NCI-H82 (cell line): Measurements from ENCODE around the gene SULF2.

ENCODE experiments used
- DNase-seq: peaks from one replicate; lab custom pipeline; 2025; lab: John Stamatoyannopoulos, UW

The SULF2 gene

DNA sequence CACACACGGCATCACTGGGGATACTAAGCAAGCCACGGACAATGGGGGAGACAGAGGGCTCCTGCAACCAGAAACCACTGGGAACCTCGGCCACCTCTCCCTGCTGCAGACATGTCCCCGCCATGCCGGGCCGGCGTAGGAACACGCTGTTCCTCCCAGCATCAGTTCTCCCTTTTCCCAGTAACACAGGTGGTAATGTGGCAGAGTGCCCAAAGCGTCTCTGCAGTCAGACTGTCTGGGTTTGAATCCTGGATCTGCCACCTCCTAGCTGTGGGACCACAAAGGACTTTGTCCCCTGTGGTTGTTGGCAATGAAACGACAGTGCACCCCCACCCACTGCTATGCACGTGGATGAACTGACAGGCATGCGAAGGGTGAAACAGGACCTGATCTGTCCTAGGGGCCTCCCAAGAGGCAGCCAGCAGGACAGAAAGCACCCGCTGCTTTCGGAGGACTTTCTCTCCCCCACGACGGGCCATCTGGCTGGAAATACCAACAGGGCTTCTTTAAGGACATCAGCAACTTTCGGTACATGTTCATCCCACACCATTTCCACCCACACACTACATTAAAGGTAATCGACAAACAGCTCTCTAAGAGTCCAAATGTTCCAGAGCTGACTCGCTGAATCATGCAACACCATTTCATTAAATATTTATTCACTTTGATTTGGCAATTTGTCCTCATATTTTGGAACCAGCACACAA is 74.1 kb downstream of the SULF2 start:
- DNase-seq: no peak

DNA sequence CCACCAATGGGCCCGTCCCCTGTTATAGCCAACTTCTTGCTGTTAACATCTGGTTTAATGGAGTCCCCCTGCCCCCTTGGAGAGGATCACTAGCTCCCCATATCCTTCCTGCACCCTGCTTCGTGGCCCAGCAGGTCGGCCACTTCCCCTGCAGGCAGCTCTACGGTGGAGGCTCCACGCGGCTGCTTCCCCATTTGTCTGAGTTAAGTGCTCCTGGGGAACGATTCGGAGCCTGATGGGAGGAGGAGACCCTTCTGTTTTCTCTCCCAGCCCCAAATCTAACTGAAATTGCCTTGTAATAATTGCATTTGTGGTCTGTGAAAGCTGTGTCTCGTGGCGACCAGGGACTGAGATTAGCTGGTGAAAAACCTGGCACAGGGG is 74.6 kb downstream of the SULF2 start:
- DNase-seq: no peak

DNA sequence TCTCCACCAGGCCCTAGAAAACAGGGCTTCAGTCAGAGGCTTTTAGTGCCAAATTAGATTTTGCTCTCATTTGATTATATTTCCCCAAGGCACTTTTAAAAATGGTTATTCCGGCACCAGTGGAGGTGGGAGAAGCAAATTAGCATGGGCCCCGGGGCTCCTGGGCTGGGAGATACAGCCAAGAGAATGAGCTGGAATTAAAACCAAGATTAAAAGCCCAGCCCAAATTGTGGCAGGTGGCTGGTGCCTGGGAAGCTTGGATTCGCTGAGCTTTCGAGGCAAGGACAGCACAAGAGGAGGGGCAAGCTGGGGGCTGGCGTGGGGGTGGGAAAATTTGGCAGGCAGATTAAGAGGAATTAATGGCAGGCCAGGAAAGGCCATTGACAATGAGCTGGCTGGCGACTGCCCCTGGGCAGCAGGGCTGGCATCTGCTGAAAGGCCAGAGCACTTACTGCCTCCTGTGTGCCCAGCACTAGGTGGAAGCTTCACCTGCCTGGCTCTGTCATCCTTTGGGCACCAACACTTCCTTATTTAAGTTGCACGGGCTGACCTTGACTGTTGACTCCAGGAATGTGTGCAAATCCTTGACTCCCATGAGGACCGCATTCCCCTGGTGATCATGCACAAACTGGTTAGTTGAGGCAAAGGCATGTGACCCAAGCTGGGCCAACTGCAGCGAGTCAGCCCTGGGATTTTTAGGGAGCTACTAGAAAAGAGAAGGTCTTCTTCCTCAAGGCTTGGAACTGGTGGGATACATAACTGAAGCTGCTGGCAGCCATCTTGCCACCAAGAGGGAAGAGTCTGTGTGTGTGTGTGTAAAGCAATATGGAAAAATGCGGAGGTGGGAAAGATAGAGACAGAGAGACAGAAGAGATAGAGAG is 76.1 kb downstream of the SULF2 start:
- peak; percentile 96 for DNase-seq

DNA sequence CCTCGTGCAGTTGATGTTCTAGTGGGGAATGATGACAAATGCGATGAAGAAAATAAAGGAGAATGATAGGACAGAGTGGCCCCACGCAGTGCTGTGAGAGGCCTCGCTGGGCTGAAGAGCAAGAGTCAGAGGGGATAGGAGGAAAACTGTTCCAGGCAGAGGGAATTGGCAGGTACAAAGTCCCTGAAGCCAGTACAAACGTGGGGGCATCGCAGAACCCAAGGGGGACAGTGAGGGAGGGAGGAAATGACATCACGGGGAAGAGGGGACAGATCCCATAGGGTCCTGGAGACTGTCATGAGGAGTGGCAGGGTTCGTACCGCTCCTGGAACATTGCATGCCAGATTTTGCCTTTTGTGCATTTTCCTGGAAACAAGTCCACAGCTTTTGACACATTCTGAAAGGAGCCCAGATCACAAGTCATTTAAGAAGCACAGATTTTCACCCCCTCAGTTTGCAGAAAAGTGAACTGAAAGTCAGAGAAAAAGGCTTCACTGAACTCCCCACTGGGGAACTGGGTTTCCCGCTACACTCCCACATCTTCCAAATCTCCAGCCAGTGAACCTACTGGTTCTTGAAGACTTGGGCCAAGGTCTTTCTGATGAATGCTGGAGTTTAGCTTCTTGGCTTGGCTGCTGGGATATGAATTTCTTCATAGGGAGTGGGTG is 77.0 kb downstream of the SULF2 start:
- DNase-seq: peak; percentile 8

DNA sequence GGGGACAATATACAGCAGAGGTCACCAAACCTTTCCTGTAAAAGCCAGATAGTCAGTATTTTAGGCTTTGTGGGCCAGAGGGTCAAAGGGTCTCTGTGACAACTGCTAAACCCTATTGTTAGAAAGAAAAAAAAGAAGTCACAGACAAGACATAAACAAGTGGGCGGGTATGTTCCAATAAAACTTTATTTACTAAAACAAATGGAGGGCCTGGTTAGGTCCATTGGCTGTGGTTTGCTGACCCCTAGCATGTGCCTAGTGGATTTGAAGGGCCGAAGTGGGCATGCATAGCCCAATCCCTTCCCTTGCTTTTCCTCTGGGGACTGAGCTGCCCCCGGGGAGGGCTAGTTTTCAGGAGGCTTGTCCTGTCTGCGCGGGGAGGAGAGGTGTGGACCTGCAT is 78.9 kb downstream of the SULF2 start:
- no peak for DNase-seq

DNA sequence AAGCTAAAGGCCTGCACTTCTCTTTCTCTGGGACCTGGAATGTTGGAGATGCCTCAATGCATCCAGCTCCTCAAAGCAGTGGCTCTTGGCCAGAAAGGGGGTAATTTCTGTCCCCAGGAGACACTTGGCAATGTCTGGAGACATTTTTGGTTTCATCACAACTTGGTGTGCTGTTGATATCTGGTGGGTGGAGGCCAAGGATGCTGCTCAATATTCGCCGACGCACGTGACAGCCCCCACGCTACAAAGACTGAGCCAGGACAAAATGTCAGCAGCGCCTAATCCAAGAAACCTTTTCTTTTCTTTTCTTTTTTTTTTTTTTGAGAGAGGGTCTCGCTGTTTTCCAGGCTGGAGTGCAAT is 79.8 kb downstream of the SULF2 start:
- no peak for DNase-seq

DNA sequence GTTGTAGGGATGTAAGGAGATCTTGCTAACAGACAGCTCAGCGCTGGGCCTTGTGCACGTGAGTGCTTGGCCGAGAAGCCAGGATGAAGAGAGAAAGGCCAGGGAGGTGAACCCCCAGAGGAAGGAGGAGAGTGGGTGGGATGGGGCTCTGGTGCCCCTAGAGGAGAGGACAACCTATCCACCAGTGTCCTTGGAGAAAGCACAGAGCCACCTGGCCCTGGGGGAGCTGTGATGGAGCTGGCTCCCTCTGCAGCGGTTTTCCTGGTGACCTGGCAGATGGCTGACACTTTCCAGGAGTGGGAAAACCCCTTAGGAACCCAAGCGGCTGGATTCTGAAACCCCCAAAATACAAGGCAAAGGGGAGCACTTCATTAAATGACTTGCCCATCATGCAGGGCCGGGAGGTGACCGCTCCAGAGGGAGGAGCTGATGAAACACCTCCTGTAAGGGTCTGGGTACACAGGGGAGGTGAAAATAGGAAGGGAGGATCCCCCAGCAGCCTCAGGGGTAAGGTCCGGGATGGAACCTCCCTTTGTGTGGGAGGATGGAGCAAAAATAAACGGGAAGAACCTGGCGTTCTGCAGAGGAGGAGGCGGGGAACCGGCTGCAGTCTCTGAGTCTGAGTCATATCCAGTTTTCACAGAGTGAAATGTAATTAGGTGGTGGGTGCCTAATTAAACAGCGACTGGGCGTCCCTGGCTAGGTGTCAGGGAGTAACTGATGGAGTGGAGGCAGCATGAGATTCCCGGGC is 80.4 kb downstream of the SULF2 start:
- no peak for DNase-seq

DNA sequence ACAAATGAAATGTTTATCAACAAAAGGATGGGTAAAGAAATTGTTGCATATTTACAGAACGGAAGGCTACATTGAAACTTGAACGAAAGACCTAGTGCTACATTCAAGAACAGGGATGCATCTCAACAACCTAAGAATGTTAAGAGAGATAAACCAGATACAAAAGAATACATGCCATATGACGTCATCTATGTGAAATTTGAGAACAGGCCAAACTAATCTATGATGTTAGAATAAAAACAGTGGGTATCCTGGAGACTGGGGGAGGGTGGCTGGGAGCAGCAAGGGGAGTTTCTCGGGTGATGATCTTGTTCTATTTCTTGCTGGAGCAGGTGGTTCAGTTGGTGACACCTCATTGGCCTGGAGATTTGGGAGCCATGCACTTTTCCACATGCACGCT is 81.5 kb downstream of the SULF2 start:
- DNase-seq: no peak

DNA sequence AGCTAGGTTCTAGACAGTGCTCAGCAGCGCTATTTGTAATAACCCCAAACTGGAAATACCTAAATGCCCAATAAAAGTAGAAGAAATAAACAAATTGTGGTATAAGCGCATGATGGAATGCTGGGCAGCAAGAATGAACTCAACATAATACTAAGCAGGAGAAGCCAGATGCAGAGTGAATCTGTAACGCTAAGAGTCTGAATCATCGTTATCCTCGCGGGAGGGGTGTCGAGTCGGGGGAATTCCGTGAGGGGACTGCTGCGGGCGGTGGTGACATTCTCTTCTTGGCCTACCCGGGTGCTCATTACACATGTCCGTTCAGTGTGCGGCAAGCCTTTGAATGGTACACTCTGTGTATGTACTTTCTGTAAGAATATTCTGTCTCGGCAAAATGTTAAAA is 83.7 kb downstream of the SULF2 start:
- DNase-seq: no peak

DNA sequence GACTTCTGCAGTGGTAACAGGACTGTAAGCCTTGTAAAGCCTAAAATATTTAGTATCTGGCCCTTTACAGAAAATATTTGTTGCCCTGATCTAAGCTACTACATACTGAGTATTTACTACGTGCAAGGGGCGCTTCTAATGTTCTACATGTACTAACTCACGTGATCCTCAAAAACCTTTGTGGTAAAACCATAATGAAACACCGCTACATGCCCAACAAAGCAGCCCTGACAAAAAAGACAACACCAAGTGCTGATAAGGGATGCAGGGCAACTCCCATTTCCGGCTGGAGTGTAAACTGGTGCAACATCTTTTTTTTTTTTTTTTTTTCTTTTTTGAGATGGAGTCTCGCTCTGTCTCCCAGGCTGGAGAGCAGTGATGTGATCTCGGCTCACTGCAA is 85.0 kb downstream of the SULF2 start:
- DNase-seq: no peak

DNA sequence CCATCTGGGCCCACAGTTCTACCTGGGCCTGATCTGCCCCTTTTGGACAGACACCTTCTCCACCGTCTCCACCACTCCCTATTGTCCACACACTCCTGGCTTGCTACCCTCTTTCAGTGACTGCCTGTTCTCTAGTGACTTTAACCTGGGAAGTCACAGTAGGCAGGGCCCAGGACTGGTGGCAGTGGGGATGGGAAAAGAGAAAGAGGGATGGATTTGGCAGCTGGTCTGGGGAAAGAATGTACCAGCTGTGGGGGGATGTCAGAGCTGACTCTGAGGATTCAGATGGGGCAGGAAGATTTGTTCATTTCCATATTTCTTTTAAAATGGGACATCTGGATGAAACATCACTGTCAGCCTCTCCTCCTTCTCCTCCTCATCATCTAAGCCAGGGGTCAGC is 85.5 kb downstream of the SULF2 start:
- no peak for DNase-seq

DNA sequence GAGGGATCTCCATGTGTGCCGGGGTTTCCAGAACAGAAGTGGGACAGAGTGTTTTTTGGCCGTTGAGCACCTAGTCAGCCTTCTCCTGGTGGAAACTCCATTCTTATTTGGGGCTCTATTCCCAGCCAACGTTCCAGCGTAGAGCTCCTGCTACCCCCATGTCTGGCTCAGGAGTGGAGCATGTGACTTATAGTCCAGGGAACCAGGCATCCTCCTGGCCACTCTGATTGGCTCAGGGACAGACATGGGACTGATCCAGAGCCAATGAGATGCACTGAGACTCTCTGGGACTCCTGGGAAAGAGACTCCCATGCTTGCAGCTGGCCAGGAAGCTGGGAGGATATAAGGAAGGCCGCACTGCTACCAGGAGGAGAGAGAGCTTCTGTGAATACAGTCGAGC is 87.1 kb downstream of the SULF2 start:
- DNase-seq: no peak

DNA sequence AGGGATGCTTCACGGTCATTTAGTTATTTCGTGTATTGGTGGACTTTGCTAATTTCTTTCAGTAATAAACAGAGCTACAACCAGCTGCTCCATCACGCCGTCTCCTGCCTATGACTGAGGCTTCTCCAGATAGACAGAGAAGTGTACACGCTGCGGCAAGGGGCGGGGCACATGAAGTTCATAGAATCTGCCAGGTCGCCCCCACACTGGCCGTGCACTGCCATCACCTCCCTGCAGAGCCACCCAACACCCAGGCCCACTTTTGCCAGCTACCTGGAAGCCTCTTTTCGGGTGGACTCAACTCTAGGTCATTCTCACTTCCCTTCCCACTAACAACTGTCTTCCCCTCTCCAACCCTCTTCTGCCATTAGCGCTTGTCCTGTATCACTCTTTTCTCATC is 88.4 kb downstream of the SULF2 start:
- no peak for DNase-seq

DNA sequence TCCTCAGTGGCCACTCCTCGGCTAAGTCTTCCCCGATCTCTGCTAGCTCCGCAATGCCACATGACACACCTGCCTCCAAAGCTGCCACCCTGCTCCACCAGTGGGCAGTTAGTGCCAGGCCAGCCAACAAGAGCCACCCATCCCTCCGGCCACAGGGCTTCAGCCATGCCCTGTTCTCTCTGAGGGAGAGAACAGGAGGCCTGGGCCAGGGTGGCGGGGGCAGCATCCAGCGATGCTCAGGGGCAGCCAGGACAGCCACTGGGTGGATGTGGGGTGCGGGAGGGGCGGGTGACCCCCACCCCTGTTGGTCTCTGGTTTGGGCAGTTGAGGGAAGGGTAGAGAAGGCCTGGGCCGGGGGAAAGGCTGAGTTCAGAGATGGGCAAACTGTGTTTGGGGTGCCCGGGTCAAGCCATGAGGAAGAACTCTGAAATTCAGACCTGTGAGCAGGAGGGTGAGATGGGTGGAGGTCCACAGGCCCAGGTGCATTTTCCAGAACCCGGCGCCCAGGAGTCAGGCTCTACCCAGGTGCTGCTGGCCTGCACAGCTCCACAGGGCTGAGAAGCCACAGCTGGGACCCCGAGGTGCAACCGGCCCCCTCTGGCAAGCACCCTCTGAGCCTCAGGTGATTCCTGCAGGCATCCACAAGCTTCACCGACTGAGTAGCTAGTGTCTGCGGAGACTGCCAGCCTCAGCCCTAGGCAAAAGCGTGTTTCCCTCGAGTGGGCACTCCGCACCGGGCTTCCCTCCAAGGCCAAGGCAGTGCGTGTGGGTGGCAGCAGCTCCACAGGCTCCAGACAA is 91.1 kb downstream of the SULF2 start:
- no peak for DNase-seq

DNA sequence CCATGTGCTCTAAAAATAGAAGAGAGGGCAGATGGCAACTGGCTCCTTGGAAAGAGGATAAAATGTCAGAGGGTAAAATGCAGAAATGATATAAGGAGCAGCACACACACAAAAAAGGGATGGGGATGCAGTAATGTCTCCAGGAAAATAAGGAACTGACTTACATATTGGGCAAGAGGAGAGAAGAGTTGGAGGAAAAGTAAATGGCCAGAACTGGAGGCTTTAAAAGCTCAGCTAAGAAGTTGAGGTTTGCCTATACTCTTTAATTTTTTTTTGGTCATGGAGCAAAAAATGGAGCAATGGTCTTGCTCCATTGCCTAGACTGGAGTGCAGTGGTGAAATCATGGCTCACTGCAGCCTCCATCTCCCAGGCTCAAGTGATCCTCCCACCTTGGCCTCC is 93.7 kb downstream of the SULF2 start:
- peak; percentile 20 for DNase-seq

DNA sequence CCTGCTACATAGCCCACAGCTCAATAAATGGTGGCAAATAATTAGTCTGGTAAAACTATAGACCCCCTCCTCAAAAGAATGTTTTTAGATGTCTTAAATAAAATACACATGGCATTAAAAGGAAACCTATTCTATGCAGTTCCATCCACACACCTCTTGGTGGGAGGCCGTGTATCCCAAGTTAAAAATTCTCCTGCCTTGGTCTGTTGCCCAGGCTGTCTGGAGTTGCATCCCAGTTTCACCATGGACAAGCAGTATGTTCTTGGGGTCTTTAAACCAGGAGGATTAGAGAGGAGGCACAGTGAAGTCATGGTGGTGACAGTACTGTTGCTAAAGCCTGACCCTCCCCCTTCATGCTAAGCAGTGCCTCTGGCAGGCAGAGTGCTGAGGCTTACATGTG is 95.5 kb downstream of the SULF2 start:
- DNase-seq: no peak

DNA sequence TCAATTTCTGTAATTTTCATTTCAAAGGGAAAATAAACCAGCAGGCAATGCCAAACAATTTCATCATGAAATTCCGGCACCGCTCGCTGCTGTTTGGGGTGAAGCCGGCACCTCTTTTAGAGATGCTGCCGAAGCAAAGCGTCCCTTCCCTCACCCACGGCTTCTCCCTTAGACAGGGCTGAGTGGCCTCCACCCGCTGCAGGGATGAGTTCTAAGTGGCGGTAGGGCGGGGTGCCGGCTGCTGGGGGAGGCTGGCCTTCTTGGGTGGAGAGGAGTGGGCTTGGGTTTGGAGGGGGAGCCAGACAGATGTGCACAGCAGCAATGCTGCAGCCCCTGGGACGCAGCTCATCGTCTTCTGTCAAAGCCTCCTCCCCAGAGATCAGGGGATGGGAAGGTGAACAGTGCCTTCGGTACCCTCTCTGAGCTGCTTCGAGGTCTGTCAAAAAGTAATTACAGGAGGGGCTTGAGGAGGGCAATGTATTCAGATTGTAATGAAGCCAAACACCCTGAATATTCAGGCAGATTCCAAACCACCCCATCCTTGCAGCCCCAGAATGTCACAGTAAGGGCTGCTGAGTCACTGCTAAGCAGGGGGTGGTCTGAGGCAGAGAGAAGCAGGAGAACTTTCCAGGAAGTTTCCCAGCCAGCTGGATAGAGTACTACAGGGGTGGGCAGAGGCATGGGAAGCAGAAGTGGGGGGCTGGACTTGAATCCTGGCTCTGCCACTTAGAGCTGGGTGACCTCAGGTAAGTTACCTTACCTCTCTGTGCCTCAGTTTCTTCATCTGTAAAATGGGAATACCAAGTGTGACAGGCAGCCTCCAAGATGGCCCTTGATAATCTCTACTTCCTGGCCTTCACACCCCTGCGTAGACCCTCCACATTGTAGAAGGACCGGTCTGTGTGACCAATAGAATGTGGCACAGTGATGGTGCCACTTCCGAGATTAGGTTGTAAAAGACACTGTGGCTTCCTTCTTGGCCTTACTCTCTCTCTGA is 96.6 kb downstream of the SULF2 start:
- DNase-seq: no peak

DNA sequence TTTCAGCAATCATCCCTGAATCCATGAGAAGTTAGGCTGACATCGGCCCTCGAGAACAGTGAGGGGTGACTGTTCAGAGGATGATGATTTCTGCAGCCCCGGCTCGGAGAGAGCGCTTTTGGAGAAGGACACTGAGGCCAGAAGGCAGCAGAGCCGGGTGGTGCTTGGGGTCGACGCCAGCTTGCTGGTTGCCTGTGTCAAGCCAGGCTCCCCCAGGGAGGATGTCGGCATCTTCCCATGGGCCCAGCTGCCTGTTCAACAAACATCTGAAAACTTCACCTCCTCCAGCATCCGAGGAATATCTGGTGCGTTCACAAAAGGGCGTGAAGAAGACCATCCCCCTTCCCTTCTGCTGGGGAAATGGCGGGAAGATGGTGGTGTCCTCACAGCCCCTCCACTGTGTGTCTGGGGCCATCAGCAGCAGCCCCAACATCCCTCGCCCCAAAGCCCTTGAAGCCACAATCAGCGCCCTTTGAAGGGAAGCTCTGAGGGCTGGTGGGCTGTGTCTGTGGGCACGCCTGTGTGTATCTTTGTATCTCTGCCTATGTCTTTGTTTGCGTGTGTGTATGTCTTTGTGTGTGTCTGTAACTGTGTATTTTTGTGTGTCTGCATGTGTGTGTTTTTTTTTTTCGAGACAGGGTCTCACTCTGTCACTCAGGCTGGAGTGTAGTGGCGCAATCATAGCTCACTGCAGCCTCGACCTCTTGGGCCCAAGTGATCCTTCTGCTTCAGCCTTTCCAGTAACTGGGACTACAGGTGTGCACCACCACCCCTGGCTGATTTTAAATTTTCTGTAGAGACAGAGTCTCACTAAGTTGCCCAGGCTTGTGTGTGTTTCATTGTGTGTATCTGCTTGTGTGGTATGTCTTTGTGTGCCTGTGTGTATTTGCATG is 97.9 kb downstream of the SULF2 start:
- no peak for DNase-seq

DNA sequence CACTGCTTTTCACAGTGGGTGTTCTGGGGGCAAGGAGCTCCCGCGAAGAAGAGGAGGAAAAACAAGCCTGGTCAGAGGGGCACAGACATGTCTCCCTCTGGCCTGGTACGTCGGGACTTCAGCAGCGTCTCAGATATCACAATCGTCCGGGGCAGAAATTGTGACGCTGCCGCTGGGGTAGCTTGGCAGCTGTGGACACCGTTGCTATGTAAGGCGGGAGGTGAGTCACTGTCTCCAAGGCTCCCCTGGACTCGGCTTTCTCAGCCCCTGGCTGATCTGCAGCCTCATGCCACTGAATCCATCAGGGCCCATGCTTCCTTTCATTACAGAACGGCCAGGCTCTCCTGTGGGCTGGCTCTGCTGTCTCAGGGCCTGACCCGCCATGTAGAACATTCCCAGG is 98.7 kb downstream of the SULF2 start:
- DNase-seq: no peak
